HG03520 (cell line): ENCODE measurements around the gene PCDH7.

Experiments used
- ATAC-seq: cut with Tn5 transposase; IDR thresholded peaks from one replicate; pipeline ENCODE4 v1.9.1; 2021; ENCODE audit warnings: mild to moderate bottlenecking, moderate library complexity; ENCODE audit not compliant: unreplicated experiment

The PCDH7 gene

GRCh38 chr4:30726090-30726675, 6.0 kb downstream of the PCDH7 start:
- ATAC-seq: no peak

- no peak for ATAC-seq
Observed at GRCh38 chr4:30727409-30727808, 7.2 kb downstream of the PCDH7 start.

GRCh38 chr4:30728311-30728710, 8.1 kb downstream of the PCDH7 start:
- ATAC-seq: no peak

- ATAC-seq: no peak
Observed at GRCh38 chr4:30743897-30744296, 23.7 kb downstream of the PCDH7 start.

GRCh38 chr4:30744386-30744785, 24.2 kb downstream of the PCDH7 start:
- no peak for ATAC-seq

GRCh38 chr4:30744957-30745640, 24.9 kb downstream of the PCDH7 start:
- no peak for ATAC-seq

GRCh38 chr4:30746735-30747134, 26.6 kb downstream of the PCDH7 start:
- no peak for ATAC-seq

GRCh38 chr4:30753316-30753715, 33.1 kb downstream of the PCDH7 start:
- no peak for ATAC-seq

- no peak for ATAC-seq
Observed at GRCh38 chr4:30754021-30754420, 33.9 kb downstream of the PCDH7 start.

GRCh38 chr4:30755346-30755745, 35.2 kb downstream of the PCDH7 start:
- ATAC-seq: no peak

GRCh38 chr4:30756553-30756952, 36.4 kb downstream of the PCDH7 start:
- ATAC-seq: no peak

- ATAC-seq: no peak
Observed at GRCh38 chr4:30757357-30757756, 37.2 kb downstream of the PCDH7 start.

GRCh38 chr4:30760551-30760950, 40.4 kb downstream of the PCDH7 start:
- ATAC-seq: no peak

- ATAC-seq: no peak
Observed at GRCh38 chr4:30763321-30763727, 43.2 kb downstream of the PCDH7 start.

- ATAC-seq: no peak
Observed at GRCh38 chr4:30765022-30765421, 44.9 kb downstream of the PCDH7 start.

- no peak for ATAC-seq
Observed at GRCh38 chr4:30767147-30767845, 47.1 kb downstream of the PCDH7 start.

GRCh38 chr4:30768277-30768676, 48.1 kb downstream of the PCDH7 start:
- no peak for ATAC-seq

- no peak for ATAC-seq
Observed at GRCh38 chr4:30769093-30769492, 48.9 kb downstream of the PCDH7 start.

GRCh38 chr4:30770049-30770549, 49.9 kb downstream of the PCDH7 start:
- ATAC-seq: no peak

- ATAC-seq: no peak
Observed at GRCh38 chr4:30770812-30771211, 50.6 kb downstream of the PCDH7 start.

- ATAC-seq: no peak
Observed at GRCh38 chr4:30776451-30776850, 56.3 kb downstream of the PCDH7 start.

GRCh38 chr4:30776921-30777415, 56.8 kb downstream of the PCDH7 start:
- ATAC-seq: no peak
